HCT116 (cell line): ENCODE measurements around the gene NANOGP8. TPM values are rescaled to one million over a fixed set of nuclear protein-coding genes. Genes with fewer than 3 reads are reported as not detected.

ENCODE experiments used
- ATAC-seq: fragments of 200-7000 bp; cut with Tn5 transposase; 2 replicates; pipeline ENCODE4 v1.9.1; 2020; ENCODE audit warnings: mild to moderate bottlenecking, moderate library complexity
- BruUV-seq: library from RNA; stranded (reverse); fragments of 400-500 nt; replicated peaks from 2 replicates; lab custom pipeline; 2021; lab: Mats Ljungman, UMichigan
- CTCF ChIA-PET: fragments of 300-600 bp; sonication (Branson Sonifier 250); formaldehyde crosslinking; loops from one replicate; lab custom pipeline; 2021; ENCODE audit warnings: antibody characterized with exemption; lab: Charles Lee
- POLR2A ChIA-PET: fragments of 300-600, 350-600 bp; sonication (Branson Sonifier 250); formaldehyde crosslinking; loops from one replicate; lab custom pipeline; 2021; ENCODE audit warnings: antibody characterized with exemption; lab: Charles Lee
- RAD21 ChIA-PET, 2 experiments: fragments of 300-600 bp; sonication (Branson Sonifier 250); formaldehyde crosslinking; loops; one replicate each; lab custom pipeline; 2023; ENCODE audit warnings: low total read pairs in 2 of 2; ENCODE audit not compliant: uncharacterized antibody in 2 of 2, unreplicated experiment in 2 of 2, low non-redundant PET in 1 of 2; lab: Charles Lee
- DNase-seq: peaks from one replicate; pipeline ENCODE4 v3.0.0-alpha.2; 2010; ENCODE audit warnings: low read depth, low spot score
- H2AFZ ChIP-seq: fragments of 200-600 bp; shearing (Covaris generic), sonication (generic); 2 replicates; pipeline ENCODE4 v1.6.1; 2017; ENCODE audit warnings: low read depth, mixed run types, mixed read lengths, antibody characterized with exemption, low read length; ENCODE audit not compliant: poor library complexity, severe bottlenecking
- H3K27ac ChIP-seq: 2 replicates; pipeline ENCODE4 v1.5.1; 2012; ENCODE audit warnings: low read depth, low read length
- H3K27me3 ChIP-seq: fragments of 200-600 bp; sonication (generic); 2 replicates; pipeline ENCODE4 v1.6.1; 2016; ENCODE audit warnings: mixed run types, low read length, mixed read lengths; ENCODE audit not compliant: insufficient read depth
- H3K36me3 ChIP-seq, 2 experiments: fragments of 200-500 bp in 1 of 2; fragments of 200-600 bp in 1 of 2; sonication (Bioruptor generic) in 1 of 2; sonication (generic) in 1 of 2; 2 replicates each; pipeline versions ENCODE4 v1.5.1 to v1.6.1; 2014 to 2016; ENCODE audit warnings: low read length in 2 of 2, inconsistent platforms in 1 of 2, mixed read lengths in 1 of 2, mixed run types in 1 of 2; ENCODE audit not compliant: insufficient read depth in 2 of 2, control insufficient read depth in 1 of 2
- H3K4me1 ChIP-seq, 2 experiments: fragments of 200-600 bp in 1 of 2; sonication (generic) in 1 of 2; 2 replicates each; pipeline versions ENCODE4 v1.5.1 to v1.6.1; 2012 to 2017; ENCODE audit warnings: low read length in 2 of 2, inconsistent platforms in 1 of 2, mild to moderate bottlenecking in 1 of 2, mixed read lengths in 1 of 2, mixed run types in 1 of 2, moderate library complexity in 1 of 2; ENCODE audit not compliant: insufficient read depth in 2 of 2, control insufficient read depth in 1 of 2
- H3K4me2 ChIP-seq: fragments of 200-600 bp; sonication (generic); 2 replicates; pipeline ENCODE4 v1.6.1; 2017; ENCODE audit warnings: mixed run types, low read length, mixed read lengths
- H3K4me3 ChIP-seq, 2 experiments: fragments of 200-600 bp in 1 of 2; sonication (generic) in 1 of 2; replicated peaks in 1 of 2; 2 replicates each; pipeline ENCODE4 v1.5.1; 2011 to 2016; ENCODE audit warnings: low read length in 2 of 2, control low read depth in 1 of 2, low read depth in 1 of 2, mild to moderate bottlenecking in 1 of 2, mixed read lengths in 1 of 2, mixed run types in 1 of 2
- H3K79me2 ChIP-seq: fragments of 200-600 bp; sonication (generic); 2 replicates; pipeline ENCODE4 v1.6.1; 2017; ENCODE audit warnings: mild to moderate bottlenecking, mixed run types, low read length, moderate library complexity, mixed read lengths; ENCODE audit not compliant: insufficient read depth
- H3K9ac ChIP-seq: fragments of 200-600 bp; sonication (generic); 2 replicates; pipeline ENCODE4 v1.6.1; 2016; ENCODE audit warnings: low read length, mixed read lengths
- H3K9me2 ChIP-seq: fragments of 200-600 bp; sonication (generic), shearing (Covaris generic); 2 replicates; pipeline ENCODE4 v1.6.1; 2017; ENCODE audit warnings: mixed run types, mild to moderate bottlenecking, moderate library complexity; ENCODE audit not compliant: insufficient read depth
- H3K9me3 ChIP-seq, 2 experiments: fragments of 200-500 bp in 1 of 2; fragments of 200-600 bp in 1 of 2; sonication (Bioruptor generic) in 1 of 2; sonication (generic) in 1 of 2; 2 replicates each; pipeline ENCODE4 v1.6.1; 2014 to 2017; ENCODE audit warnings: low read length in 2 of 2, mixed read lengths in 2 of 2, inconsistent platforms in 1 of 2, low read depth in 1 of 2, mild to moderate bottlenecking in 1 of 2, mixed run types in 1 of 2, moderate library complexity in 1 of 2; ENCODE audit not compliant: control insufficient read depth in 1 of 2, insufficient read depth in 1 of 2
- H4K20me1 ChIP-seq: fragments of 200-600 bp; sonication (generic), shearing (Covaris generic); 2 replicates; pipeline ENCODE4 v1.6.1; 2017; ENCODE audit warnings: mixed run types, mild to moderate bottlenecking, moderate library complexity; ENCODE audit not compliant: insufficient read depth
- ATF3 ChIP-seq: IDR thresholded peaks from 2 replicates; pipeline ENCODE4 v1.6.1; 2012
- CEBPB ChIP-seq: IDR thresholded peaks from 2 replicates; pipeline ENCODE4 v1.6.1; 2012; ENCODE audit warnings: low read depth
- EGR1 ChIP-seq: IDR thresholded peaks from 2 replicates; pipeline ENCODE4 v1.6.1; 2012; ENCODE audit warnings: low read depth
- ELF1 ChIP-seq: IDR thresholded peaks from 2 replicates; pipeline ENCODE4 v1.6.1; 2012; ENCODE audit warnings: low read depth, borderline replicate concordance
- EZH2phosphoT487 ChIP-seq: fragments of 200-600 bp; IDR thresholded peaks from 2 replicates; pipeline ENCODE4 v1.6.1; 2018; ENCODE audit warnings: antibody characterized with exemption, borderline replicate concordance
- JUND ChIP-seq: IDR thresholded peaks from 2 replicates; pipeline ENCODE4 v1.6.1; 2012
- MAX ChIP-seq: IDR thresholded peaks from 2 replicates; pipeline ENCODE4 v1.6.1; 2012
- POLR2A ChIP-seq: IDR thresholded peaks from 2 replicates; pipeline ENCODE4 v1.7.0; 2011; ENCODE audit warnings: borderline replicate concordance; ENCODE audit not compliant: insufficient read depth, insufficient read length; ENCODE audit errors: extremely low read depth
- POLR2AphosphoS5 ChIP-seq: IDR thresholded peaks from 2 replicates; pipeline ENCODE4 v1.6.1; 2011; ENCODE audit warnings: mild to moderate bottlenecking, low read depth, low read length, moderate library complexity
- RAD21 ChIP-seq: IDR thresholded peaks from 2 replicates; pipeline ENCODE4 v1.6.1; 2012; ENCODE audit warnings: low read depth, mild to moderate bottlenecking
- SIN3A ChIP-seq: IDR thresholded peaks from 2 replicates; pipeline ENCODE4 v1.6.1; 2012; ENCODE audit warnings: low read depth
- SP1 ChIP-seq: IDR thresholded peaks from 2 replicates; pipeline ENCODE4 v1.6.1; 2012; ENCODE audit warnings: low read depth
- SRF ChIP-seq: IDR thresholded peaks from 2 replicates; pipeline ENCODE4 v1.6.1; 2012; ENCODE audit warnings: low read depth
- TCF7L2 ChIP-seq: IDR thresholded peaks from 2 replicates; pipeline ENCODE4 v1.7.0; 2011; ENCODE audit warnings: borderline replicate concordance, inconsistent platforms; ENCODE audit not compliant: insufficient read depth, insufficient read length; ENCODE audit errors: extremely low read depth
- ZBTB33 ChIP-seq: IDR thresholded peaks from 2 replicates; pipeline ENCODE4 v1.6.1; 2011; ENCODE audit warnings: mild to moderate bottlenecking, low read length, moderate library complexity; ENCODE audit not compliant: insufficient replicate concordance; ENCODE audit errors: extremely low read depth
- ZFX ChIP-seq: fragments of 450-650 bp; IDR thresholded peaks from 2 replicates; pipeline ENCODE4 v1.6.1; 2017
- ZNF274 ChIP-seq: fragments of 200-500 bp; sonication (Bioruptor generic); IDR thresholded peaks from 2 replicates; pipeline ENCODE4 v1.6.1; 2014; ENCODE audit warnings: mild to moderate bottlenecking, low read depth, low read length, inconsistent platforms
- intact Hi-C: fragments of 100-400 bp; cut with micrococcal nuclease; formaldehyde crosslinking; loops from 2 replicates; pipeline ENCODE4 v1.10.0; 2022
- total RNA-seq: library from RNA; stranded (reverse); gene quantifications from one replicate; pipeline ENCODE4 v1.2.1, GENCODE V29; 2021; ENCODE audit not compliant: unreplicated experiment
- TF ChIP-seq, protein P1 (sequence below): IDR thresholded peaks from 2 replicates; pipeline ENCODE4 v1.6.1; 2012; ENCODE audit warnings: low read depth
- TF ChIP-seq, protein P2 (sequence below), 3 experiments: fragments of 200-600 bp in 1 of 3; sonication (generic) in 1 of 3; IDR thresholded peaks in 2 of 3; conservative IDR thresholded peaks in 1 of 3; 2 replicates each; pipeline ENCODE4 v1.5.1; 2012 to 2017; ENCODE audit warnings: low read depth in 2 of 3, low read length in 2 of 3, antibody characterized with exemption in 1 of 3, borderline replicate concordance in 1 of 3, control low read depth in 1 of 3, mild to moderate bottlenecking in 1 of 3, mixed read lengths in 1 of 3, mixed run types in 1 of 3, moderate library complexity in 1 of 3; ENCODE audit not compliant: insufficient read depth in 1 of 3

Gene NANOGP8
- total RNA-seq, 1 experiment from 2014 or later: not detected

GRCh38 chr15:35058534-35059054, 26.5 kb downstream of the NANOGP8 start:
- intact Hi-C loops: no loop called here

More at GRCh38 chr15:35058534-35059054, 26.5 kb downstream of the NANOGP8 start:
- Histone ChIP-seq H3K27me3 (no peaks in the 10 kb centered on the region), H4K20me1 (no peaks in the 10 kb centered on the region), H3K27ac (no peak overlapping the region), H2AFZ (no peak overlapping the region), H3K4me3 (no peak overlapping the region), H3K9ac (no peak overlapping the region), H3K9me2 (no peaks in the 10 kb centered on the region), H3K9me3 (no peaks in the 10 kb centered on the region), H3K4me1 (peaks cover 0 to 8% of the 10 kb centered on the region in 2 experiments; a peak in 1 of 4 replicates), H3K4me2 (no peak overlapping the region), H3K79me2 (no peaks in the 10 kb centered on the region), H3K36me3 (no peaks in the 10 kb centered on the region)
- ChIA-PET POLR2A (no interaction called here), CTCF (no interaction called here), RAD21 (no interaction called here)
- DNase-seq (no peak), ATAC-seq (no peak)
- no TSS peak for BruUV-seq
- TF ChIP-seq RAD21 (no peak), EGR1 (no peak), CEBPB (no peak), ZFX (no peak), ATF3 (no peak), SIN3A (no peak), TCF7L2 (no peak), POLR2A (no peak), JUND (no peak), EZH2phosphoT487 (no peak), SRF (no peak), SP1 (no peak), ZBTB33 (no peak), ZNF274 (no peak), MAX (no peak), POLR2AphosphoS5 (no peak), ELF1 (no peak)
- TF ChIP-seq, protein P1, sequence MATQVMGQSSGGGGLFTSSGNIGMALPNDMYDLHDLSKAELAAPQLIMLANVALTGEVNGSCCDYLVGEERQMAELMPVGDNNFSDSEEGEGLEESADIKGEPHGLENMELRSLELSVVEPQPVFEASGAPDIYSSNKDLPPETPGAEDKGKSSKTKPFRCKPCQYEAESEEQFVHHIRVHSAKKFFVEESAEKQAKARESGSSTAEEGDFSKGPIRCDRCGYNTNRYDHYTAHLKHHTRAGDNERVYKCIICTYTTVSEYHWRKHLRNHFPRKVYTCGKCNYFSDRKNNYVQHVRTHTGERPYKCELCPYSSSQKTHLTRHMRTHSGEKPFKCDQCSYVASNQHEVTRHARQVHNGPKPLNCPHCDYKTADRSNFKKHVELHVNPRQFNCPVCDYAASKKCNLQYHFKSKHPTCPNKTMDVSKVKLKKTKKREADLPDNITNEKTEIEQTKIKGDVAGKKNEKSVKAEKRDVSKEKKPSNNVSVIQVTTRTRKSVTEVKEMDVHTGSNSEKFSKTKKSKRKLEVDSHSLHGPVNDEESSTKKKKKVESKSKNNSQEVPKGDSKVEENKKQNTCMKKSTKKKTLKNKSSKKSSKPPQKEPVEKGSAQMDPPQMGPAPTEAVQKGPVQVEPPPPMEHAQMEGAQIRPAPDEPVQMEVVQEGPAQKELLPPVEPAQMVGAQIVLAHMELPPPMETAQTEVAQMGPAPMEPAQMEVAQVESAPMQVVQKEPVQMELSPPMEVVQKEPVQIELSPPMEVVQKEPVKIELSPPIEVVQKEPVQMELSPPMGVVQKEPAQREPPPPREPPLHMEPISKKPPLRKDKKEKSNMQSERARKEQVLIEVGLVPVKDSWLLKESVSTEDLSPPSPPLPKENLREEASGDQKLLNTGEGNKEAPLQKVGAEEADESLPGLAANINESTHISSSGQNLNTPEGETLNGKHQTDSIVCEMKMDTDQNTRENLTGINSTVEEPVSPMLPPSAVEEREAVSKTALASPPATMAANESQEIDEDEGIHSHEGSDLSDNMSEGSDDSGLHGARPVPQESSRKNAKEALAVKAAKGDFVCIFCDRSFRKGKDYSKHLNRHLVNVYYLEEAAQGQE: no peak
- TF ChIP-seq, protein P2, sequence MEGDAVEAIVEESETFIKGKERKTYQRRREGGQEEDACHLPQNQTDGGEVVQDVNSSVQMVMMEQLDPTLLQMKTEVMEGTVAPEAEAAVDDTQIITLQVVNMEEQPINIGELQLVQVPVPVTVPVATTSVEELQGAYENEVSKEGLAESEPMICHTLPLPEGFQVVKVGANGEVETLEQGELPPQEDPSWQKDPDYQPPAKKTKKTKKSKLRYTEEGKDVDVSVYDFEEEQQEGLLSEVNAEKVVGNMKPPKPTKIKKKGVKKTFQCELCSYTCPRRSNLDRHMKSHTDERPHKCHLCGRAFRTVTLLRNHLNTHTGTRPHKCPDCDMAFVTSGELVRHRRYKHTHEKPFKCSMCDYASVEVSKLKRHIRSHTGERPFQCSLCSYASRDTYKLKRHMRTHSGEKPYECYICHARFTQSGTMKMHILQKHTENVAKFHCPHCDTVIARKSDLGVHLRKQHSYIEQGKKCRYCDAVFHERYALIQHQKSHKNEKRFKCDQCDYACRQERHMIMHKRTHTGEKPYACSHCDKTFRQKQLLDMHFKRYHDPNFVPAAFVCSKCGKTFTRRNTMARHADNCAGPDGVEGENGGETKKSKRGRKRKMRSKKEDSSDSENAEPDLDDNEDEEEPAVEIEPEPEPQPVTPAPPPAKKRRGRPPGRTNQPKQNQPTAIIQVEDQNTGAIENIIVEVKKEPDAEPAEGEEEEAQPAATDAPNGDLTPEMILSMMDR (IDR thresholded peaks at IDR 0.05 in 2 of 3, conservative IDR thresholded peaks at IDR 0.05 in 1 of 3; ENCODE audit: borderline replicate concordance in 1 of 3, insufficient read depth in 1 of 3, low read depth in 2 of 3, low read length in 2 of 3): no peak
